Stomach (tissue), 9 donors: ENCODE measurements around the gene ARHGAP15. TPM values are rescaled to one million over a fixed set of nuclear protein-coding genes. Genes with fewer than 3 reads are reported as not detected.

Experiments used
- DNase-seq, 2 donors: peaks; one replicate each; pipeline versions ENCODE4 v3.0.0 to v3.0.0-alpha.2; 2013 to 2019
- H3K27ac ChIP-seq, 5 donors: fragments of 200-600 bp in 4 of 5; sonication (generic) in 4 of 5; one replicate each; pipeline ENCODE4 v1.5.1; 2013 to 2019; ENCODE audit warnings: mild to moderate bottlenecking in 1 of 5, moderate library complexity in 1 of 5
- H3K27me3 ChIP-seq, 3 donors: fragments of 200-600 bp; sonication (generic); one replicate each; pipeline ENCODE4 v1.5.1; 2017 to 2019; ENCODE audit warnings: mixed run types in 1 of 3
- H3K36me3 ChIP-seq, 4 donors: fragments of 200-600 bp; sonication (generic); 1 replicate in 3 of 4; 2 replicates in 1 of 4; pipeline ENCODE4 v1.5.1; 2016 to 2019
- H3K4me1 ChIP-seq, 4 donors: fragments of 200-600 bp; sonication (generic); one replicate each; pipeline ENCODE4 v1.5.1; 2016 to 2019
- H3K4me3 ChIP-seq, 4 donors: fragments of 200-600 bp; sonication (generic) in 3 of 4; one replicate each; pipeline ENCODE4 v1.5.1; 2016 to 2019; ENCODE audit warnings: mild to moderate bottlenecking in 1 of 4
- H3K9me3 ChIP-seq, 4 donors: fragments of 200-600 bp; sonication (generic); one replicate each; pipeline ENCODE4 v1.5.1; 2016 to 2019
- EP300 ChIP-seq: sonication (generic); formaldehyde crosslinking; IDR thresholded peaks from one replicate; pipeline ENCODE4 v1.6.1; 2017; ENCODE audit warnings: antibody characterized with exemption
- POLR2A ChIP-seq, 4 donors: fragments of 450-650 bp; IDR thresholded peaks; one replicate each; pipeline ENCODE4 v1.6.1; 2016; ENCODE audit warnings: antibody characterized with exemption in 4 of 4, control low read depth in 2 of 4, mild to moderate bottlenecking in 1 of 4, moderate library complexity in 1 of 4
- POLR2AphosphoS5 ChIP-seq, 3 donors: sonication (generic); formaldehyde crosslinking; IDR thresholded peaks; one replicate each; pipeline ENCODE4 v1.6.1; 2016; ENCODE audit warnings: antibody characterized with exemption in 3 of 3
- WGBS, 5 donors: extraction: QIAGEN DNeasy Blood & Tissue Kit in 3 of 5; methylation state at CpG; one replicate each; pipeline versions ENCODE4 v1.1.5 to v1.1.7; 2013 to 2018; 5-methylcytosine and 5-hydroxymethylcytosine counted together
- intact Hi-C: fragments of 100-400 bp; cut with DNase I; formaldehyde crosslinking; loops from one replicate; pipeline ENCODE4 v1.15.1; 2023; ENCODE audit warnings: low total_unique reads
- polyA plus RNA-seq, 3 donors: library from polyadenylated mRNA; stranded (reverse); fragments of 200-250 nt; gene quantifications; one replicate each; pipeline ENCODE4 v1.2.3, GENCODE V29; 2013
- total RNA-seq, 5 donors: library from RNA; depleted of rRNA; stranded (reverse); fragments of >200 nt; gene quantifications; one replicate each; pipeline versions ENCODE4 v1.1.0 to v1.2.3, GENCODE V29; 2014 to 2016
- TF ChIP-seq, protein P1 (sequence below), 7 experiments: fragments of 450-650 bp in 4 of 7; fragments of 200-600 bp in 3 of 7; sonication (generic) in 3 of 7; IDR thresholded peaks; one replicate each; pipeline ENCODE4 v1.5.1; 2016 to 2019; ENCODE audit warnings: antibody characterized with exemption in 7 of 7, control low read depth in 2 of 7, mild to moderate bottlenecking in 1 of 7
- donor health status: healthy with polysubstance abuse.
- donor health status: Bipolar disorder and iron deficiency.
- donor health status: healthy.

Gene ARHGAP15
- total and polyA plus RNA-seq, 8 donors, result 1.8 to 66.3 (median 6.8) TPM; not detected in 1

DNA sequence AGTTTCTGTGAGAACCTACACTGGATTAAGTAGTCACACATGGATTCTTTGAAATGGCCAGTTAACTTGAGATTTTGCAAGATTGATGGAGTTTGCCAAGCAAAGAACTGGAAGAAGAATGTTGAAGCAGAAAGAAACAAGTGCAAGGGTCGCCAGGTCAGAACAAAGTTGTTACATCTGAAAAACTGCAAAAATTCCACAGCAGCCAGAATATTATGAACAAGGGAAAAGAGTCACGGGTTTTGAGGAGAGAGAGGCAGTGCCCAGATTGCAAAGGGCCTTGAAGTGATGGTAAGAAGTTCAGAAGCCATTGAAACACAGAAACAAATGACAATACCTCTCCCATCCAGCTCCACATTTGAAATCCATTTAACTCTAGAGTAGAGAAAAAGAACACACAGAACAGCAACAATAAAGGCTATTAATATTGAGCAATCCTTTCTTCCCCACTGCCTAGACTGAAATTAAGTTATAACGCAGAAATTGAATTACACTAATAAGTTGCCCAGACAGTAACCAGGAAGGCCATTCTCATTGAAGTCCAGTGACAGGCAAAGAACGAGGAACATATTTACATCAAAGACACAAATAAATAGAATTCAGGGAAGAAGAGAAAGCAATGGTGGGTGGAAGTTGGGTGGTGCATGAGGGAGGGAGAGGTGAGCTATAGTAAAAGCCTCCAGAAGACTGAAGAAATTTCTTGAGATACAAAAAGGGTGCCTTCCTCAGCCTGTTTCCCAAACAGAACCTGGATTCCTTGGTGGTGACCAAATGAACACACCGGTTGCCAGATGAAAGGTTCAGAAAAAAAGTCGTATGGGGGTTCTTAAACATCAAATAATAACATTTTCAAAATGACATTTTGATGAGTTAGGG, 80.6 kb downstream of the ARHGAP15 start:
- H3K9me3 ChIP-seq, result no peaks in the 10 kb centered on the region
- intact Hi-C loops, result no loop called here
- TF ChIP-seq EP300 (no peak), POLR2AphosphoS5 (IDR thresholded peaks at IDR 0.05) (no peak), POLR2A (IDR thresholded peaks at IDR 0.05) (no peak)
- TF ChIP-seq, protein P1, sequence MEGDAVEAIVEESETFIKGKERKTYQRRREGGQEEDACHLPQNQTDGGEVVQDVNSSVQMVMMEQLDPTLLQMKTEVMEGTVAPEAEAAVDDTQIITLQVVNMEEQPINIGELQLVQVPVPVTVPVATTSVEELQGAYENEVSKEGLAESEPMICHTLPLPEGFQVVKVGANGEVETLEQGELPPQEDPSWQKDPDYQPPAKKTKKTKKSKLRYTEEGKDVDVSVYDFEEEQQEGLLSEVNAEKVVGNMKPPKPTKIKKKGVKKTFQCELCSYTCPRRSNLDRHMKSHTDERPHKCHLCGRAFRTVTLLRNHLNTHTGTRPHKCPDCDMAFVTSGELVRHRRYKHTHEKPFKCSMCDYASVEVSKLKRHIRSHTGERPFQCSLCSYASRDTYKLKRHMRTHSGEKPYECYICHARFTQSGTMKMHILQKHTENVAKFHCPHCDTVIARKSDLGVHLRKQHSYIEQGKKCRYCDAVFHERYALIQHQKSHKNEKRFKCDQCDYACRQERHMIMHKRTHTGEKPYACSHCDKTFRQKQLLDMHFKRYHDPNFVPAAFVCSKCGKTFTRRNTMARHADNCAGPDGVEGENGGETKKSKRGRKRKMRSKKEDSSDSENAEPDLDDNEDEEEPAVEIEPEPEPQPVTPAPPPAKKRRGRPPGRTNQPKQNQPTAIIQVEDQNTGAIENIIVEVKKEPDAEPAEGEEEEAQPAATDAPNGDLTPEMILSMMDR (IDR thresholded peaks at IDR 0.05), result no peak
- no peak overlapping the region for H3K4me3 ChIP-seq
- H3K4me1 ChIP-seq, result no peaks in the 10 kb centered on the region
- no peaks in the 10 kb centered on the region for H3K36me3 ChIP-seq
- H3K27ac ChIP-seq, result no peak overlapping the region
- WGBS, 5 donors, result 64 to 83% (median 78%) methylated on average over 6 of the region's 6 CpGs
- H3K27me3 ChIP-seq, result no peaks in the 10 kb centered on the region
- DNase-seq, result no peak

DNA sequence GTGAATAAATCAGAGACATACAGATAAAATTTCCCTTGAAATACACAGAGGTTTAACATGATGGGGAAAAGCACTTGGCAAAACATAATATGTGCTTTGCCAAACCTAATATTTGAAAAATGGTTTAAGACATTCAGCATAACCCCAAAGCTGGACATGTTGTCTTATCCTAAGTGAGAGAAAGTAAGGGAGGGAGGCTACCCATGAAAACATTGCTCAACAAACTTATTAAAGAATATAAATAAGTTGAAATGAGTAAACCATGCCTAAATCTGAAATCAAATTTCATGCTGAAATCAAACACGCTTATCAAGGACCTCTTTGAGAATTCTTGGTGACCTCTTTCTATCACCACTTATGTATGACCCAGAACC, 81.2 kb downstream of the ARHGAP15 start:
- TF ChIP-seq POLR2A (IDR thresholded peaks at IDR 0.05), result no peak
- Histone ChIP-seq H3K36me3 (no peaks in the 10 kb centered on the region), H3K9me3 (no peaks in the 10 kb centered on the region), H3K27ac (no peak overlapping the region), H3K4me3 (no peak overlapping the region), H3K27me3 (no peaks in the 10 kb centered on the region), H3K4me1 (no peaks in the 10 kb centered on the region)
- intact Hi-C loops, result no loop called here
- no peak for DNase-seq
- WGBS, 5 donors, result 82 to 100% (median 90%) methylated on average over 1 of the region's 1 CpG

DNA sequence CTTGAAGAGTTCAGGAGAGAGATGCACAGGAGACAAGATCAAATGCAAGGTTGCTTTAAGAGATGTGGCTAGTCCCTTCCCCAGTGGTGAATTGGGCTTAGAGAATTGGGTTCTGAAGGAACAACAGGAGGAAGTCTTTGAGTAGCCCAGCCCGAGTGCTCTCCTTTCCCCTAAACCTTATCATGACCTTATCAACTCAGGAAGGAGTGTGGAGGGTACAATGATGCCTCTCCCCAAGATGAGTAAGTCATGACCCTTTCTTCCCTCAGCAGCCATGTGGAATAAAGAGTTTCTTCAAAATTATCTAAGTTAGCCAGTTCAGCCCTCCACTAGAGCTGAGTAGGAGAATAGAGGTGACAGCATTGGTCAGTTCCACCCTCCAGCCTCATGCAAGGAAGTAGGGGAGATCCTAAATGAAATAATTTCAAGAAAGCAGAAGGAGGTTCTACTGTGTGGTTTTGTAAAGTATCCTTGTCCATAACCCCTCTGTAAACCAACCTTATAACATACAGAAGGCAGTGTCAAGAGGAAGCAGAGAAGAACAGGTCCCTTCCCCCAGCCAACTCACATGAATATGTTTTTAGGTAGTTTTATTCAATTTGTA, 88.4 kb downstream of the ARHGAP15 start:
- H3K27ac ChIP-seq, result no peak overlapping the region
- no peaks in the 10 kb centered on the region for H3K36me3 ChIP-seq
- WGBS, 5 donors, result 38 to 93% (median 52%) methylated on average over 1 of the region's 1 CpG
- DNase-seq, result no peak
- H3K4me1 ChIP-seq, result no peaks in the 10 kb centered on the region
- intact Hi-C loops, result no loop called here
- TF ChIP-seq POLR2AphosphoS5 (IDR thresholded peaks at IDR 0.05) (no peak), POLR2A (IDR thresholded peaks at IDR 0.05) (no peak), EP300 (no peak)
- TF ChIP-seq, protein P1 (IDR thresholded peaks at IDR 0.05), result no peak
- no peaks in the 10 kb centered on the region for H3K27me3 ChIP-seq
- H3K9me3 ChIP-seq, result no peaks in the 10 kb centered on the region
- H3K4me3 ChIP-seq, result no peak overlapping the region

DNA sequence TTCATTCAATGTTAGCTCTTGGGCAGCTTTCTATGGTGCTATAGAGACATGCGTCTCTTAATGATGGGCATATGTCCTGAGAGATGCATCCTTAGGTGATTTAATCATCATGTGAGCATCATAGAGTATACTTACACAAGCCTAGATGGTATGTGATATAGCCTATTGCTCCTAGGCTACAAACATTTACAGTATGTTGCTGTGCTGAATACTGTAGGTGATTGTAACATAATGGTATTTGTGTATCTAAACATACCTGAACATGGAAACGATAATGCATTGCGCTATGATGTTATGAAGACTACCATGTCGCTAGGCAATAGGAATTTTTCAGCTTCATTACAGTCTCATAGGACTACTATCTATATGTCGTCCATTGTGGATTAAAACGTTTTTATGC, 89.4 kb downstream of the ARHGAP15 start:
- no peaks in the 10 kb centered on the region for H3K36me3 ChIP-seq
- no peaks in the 10 kb centered on the region for H3K9me3 ChIP-seq
- no peak for DNase-seq
- WGBS, 5 donors, result 90 to 97% (median 93%) methylated on average over 6 of the region's 6 CpGs
- H3K4me1 ChIP-seq, result no peaks in the 10 kb centered on the region
- no peak overlapping the region for H3K27ac ChIP-seq
- intact Hi-C loops, result no loop called here
- H3K27me3 ChIP-seq, result no peaks in the 10 kb centered on the region
- no peak overlapping the region for H3K4me3 ChIP-seq
- TF ChIP-seq POLR2A (IDR thresholded peaks at IDR 0.05) (no peak), EP300 (no peak), POLR2AphosphoS5 (IDR thresholded peaks at IDR 0.05) (no peak)
- TF ChIP-seq, protein P1 (IDR thresholded peaks at IDR 0.05), result no peak

DNA sequence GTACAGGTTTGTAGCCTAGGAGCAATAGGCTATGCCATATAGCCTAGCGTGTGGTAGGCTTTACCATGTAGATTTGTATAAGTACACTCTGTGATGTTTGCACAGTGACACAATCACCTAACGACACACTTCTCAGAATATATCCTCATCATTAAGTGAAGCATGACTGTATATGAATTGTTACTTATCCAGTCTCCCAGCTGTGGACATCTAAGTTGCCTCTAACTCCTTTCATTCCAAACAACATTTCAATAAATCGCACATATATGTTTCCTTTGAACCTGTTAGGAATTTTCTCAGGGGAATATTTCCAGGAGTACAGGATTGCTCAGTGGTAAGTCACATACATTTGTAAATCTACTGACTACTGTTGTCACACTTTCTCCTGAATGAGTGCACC, 90.0 kb downstream of the ARHGAP15 start:
- TF ChIP-seq EP300, result no peak
- TF ChIP-seq, protein P1 (IDR thresholded peaks at IDR 0.05), result no peak
- no peak for TF ChIP-seq POLR2A (IDR thresholded peaks at IDR 0.05)
- TF ChIP-seq POLR2AphosphoS5 (IDR thresholded peaks at IDR 0.05), result no peak
- Histone ChIP-seq H3K9me3 (no peaks in the 10 kb centered on the region), H3K27me3 (no peaks in the 10 kb centered on the region), H3K27ac (no peak overlapping the region), H3K4me3 (no peak overlapping the region), H3K4me1 (no peaks in the 10 kb centered on the region), H3K36me3 (no peaks in the 10 kb centered on the region)
- WGBS, 5 donors, result 69 to 83% (median 72%) methylated on average over 3 of the region's 3 CpGs
- intact Hi-C loops, result no loop called here
- DNase-seq, result no peak
